Measurements from ENCODE around the gene MRFAP1L1.

Gene MRFAP1L1

GRCh38 chr4:6696611-6697010, 13.1 kb downstream of the MRFAP1L1 start:
- DNase-seq, result no peak
- Histone ChIP-seq H3K27me3 (replicated peaks) (no peaks in the 10 kb centered on the region), H3K36me3 (replicated peaks) (no peaks in the 10 kb centered on the region), H3K4me3 (ENCODE audit: low read depth, low read length) (no peak overlapping the region), H3K27ac (no peak overlapping the region)
- in situ Hi-C loops (cut with HindIII; ENCODE audit: low pct_ligation_motif_present, low sequenced_read_pairs), result no loop called here
- no peak for TF ChIP-seq CTCF (IDR thresholded peaks at IDR 0.05; ENCODE audit: low read depth, low read length, missing control alignments)

GRCh38 chr4:6695660-6696610, 13.7 kb downstream of the MRFAP1L1 start:
- TF ChIP-seq CTCF (IDR thresholded peaks at IDR 0.05; ENCODE audit: low read depth, low read length, missing control alignments), result no peak
- H3K4me3 ChIP-seq (ENCODE audit: low read depth, low read length), result no peak overlapping the region
- no peak overlapping the region for H3K27ac ChIP-seq
- H3K36me3 ChIP-seq (replicated peaks), result no peaks in the 10 kb centered on the region
- in situ Hi-C loops (cut with HindIII; ENCODE audit: low pct_ligation_motif_present, low sequenced_read_pairs), result no loop called here
- no peaks in the 10 kb centered on the region for H3K27me3 ChIP-seq (replicated peaks)
- DNase-seq, result no peak

GRCh38 chr4:6694177-6694901, 15.3 kb downstream of the MRFAP1L1 start:
- no peaks in the 10 kb centered on the region for H3K27me3 ChIP-seq (replicated peaks)
- no peak for TF ChIP-seq CTCF (IDR thresholded peaks at IDR 0.05; ENCODE audit: low read depth, low read length, missing control alignments)
- no peak overlapping the region for H3K27ac ChIP-seq
- H3K4me3 ChIP-seq (ENCODE audit: low read depth, low read length), result no peak overlapping the region
- no peaks in the 10 kb centered on the region for H3K36me3 ChIP-seq (replicated peaks)
- DNase-seq, result no peak
- in situ Hi-C loops (cut with HindIII; ENCODE audit: low pct_ligation_motif_present, low sequenced_read_pairs), result no loop called here

- Histone ChIP-seq H3K27ac (no peak within 1 kb of the TSS), H3K4me3 (ENCODE audit: low read depth, low read length) (no peak within 1 kb of the TSS), H3K36me3 (replicated peaks) (no peaks in the 10 kb centered on the region), H3K27me3 (replicated peaks) (no peaks in the 10 kb centered on the region)
- no peak for TF ChIP-seq CTCF (IDR thresholded peaks at IDR 0.05; ENCODE audit: low read depth, low read length, missing control alignments)
- DNase-seq, result no peak
- in situ Hi-C loops (cut with HindIII; ENCODE audit: low pct_ligation_motif_present, low sequenced_read_pairs), result no loop called here
Measured at GRCh38 chr4:6693231-6694176, 16.2 kb downstream of the MRFAP1L1 start, which contains the start of gene S100P. S100P (plus strand) TSS chr4:6693878; CDS start chr4:6693933, 55 bp downstream.

- no peak overlapping the region for H3K4me3 ChIP-seq (ENCODE audit: low read depth, low read length)
- H3K27me3 ChIP-seq (replicated peaks), result no peaks in the 10 kb centered on the region
- no peak overlapping the region for H3K27ac ChIP-seq
- no peak for DNase-seq
- no peak for TF ChIP-seq CTCF (IDR thresholded peaks at IDR 0.05; ENCODE audit: low read depth, low read length, missing control alignments)
- no peaks in the 10 kb centered on the region for H3K36me3 ChIP-seq (replicated peaks)
- in situ Hi-C loops (cut with HindIII; ENCODE audit: low pct_ligation_motif_present, low sequenced_read_pairs), result no loop called here
Measured at GRCh38 chr4:6692806-6693205, 16.9 kb downstream of the MRFAP1L1 start.
